H1 (cell line): ENCODE results near the gene EXOC2. TPM values are rescaled to one million over a fixed set of nuclear protein-coding genes. Genes with fewer than 3 reads are reported as not detected.

Experiments
- ASH2L ChIP-seq: fragments of 200-600, 300-600 bp; sonication (generic); IDR thresholded peaks from one replicate; pipeline ENCODE4 v1.7.1; 2017; ENCODE audit warnings: low read length
- BACH1 ChIP-seq: IDR thresholded peaks from 2 replicates; pipeline ENCODE4 v1.6.1; 2012; ENCODE audit warnings: low read length, improper control_type of control experiment
- BCL11A ChIP-seq, 2 experiments: IDR thresholded peaks; one replicate each; pipeline ENCODE4 v1.6.1; 2011; ENCODE audit warnings: low read depth in 2 of 2, low read length in 2 of 2, mild to moderate bottlenecking in 2 of 2
- CHD2 ChIP-seq: IDR thresholded peaks from 2 replicates; pipeline ENCODE4 v1.6.1; 2012; ENCODE audit warnings: low read length, improper control_type of control experiment
- JUN ChIP-seq: IDR thresholded peaks from 2 replicates; pipeline ENCODE4 v1.6.1; 2011; ENCODE audit warnings: low read depth, mild to moderate bottlenecking, improper control_type of control experiment, low read length
- JUND ChIP-seq: IDR thresholded peaks from 2 replicates; pipeline ENCODE4 v1.6.1; 2011; ENCODE audit warnings: mild to moderate bottlenecking, improper control_type of control experiment, low read length
- PHF8 ChIP-seq: fragments of 200-600 bp; sonication (generic); conservative IDR thresholded peaks from 2 replicates; pipeline ENCODE4 v1.7.1; 2012; ENCODE audit warnings: low read depth, mild to moderate bottlenecking, inconsistent platforms, low read length, moderate library complexity
- RAD21 ChIP-seq, 2 experiments: IDR thresholded peaks in 1 of 2; conservative IDR thresholded peaks in 1 of 2; 2 replicates each; pipeline ENCODE4 v1.6.1; 2011; ENCODE audit warnings: low read depth in 2 of 2, low read length in 2 of 2, improper control_type of control experiment in 1 of 2, inconsistent platforms in 1 of 2, mild to moderate bottlenecking in 1 of 2, moderate library complexity in 1 of 2
- RXRA ChIP-seq: IDR thresholded peaks from 2 replicates; pipeline ENCODE4 v1.6.1; 2011; ENCODE audit warnings: low read depth, mild to moderate bottlenecking, low read length, moderate library complexity; ENCODE audit not compliant: insufficient read depth
- TEAD4 ChIP-seq: IDR thresholded peaks from 2 replicates; pipeline ENCODE4 v1.6.1; 2012; ENCODE audit warnings: low read depth, low read length, inconsistent platforms, mixed read lengths
- polyA plus RNA-seq, 7 experiments: library from polyadenylated mRNA; depleted of rRNA in 3 of 7; stranded (reverse) in 5 of 7; unstranded in 2 of 7; fragments of >200 nt in 5 of 7; fragments of 200-250 nt in 2 of 7; gene quantifications; 1 replicate in 5 of 7; 2 replicates in 1 of 7; 4 replicates in 1 of 7; pipeline versions ENCODE4 v1.2.1 to v1.2.3, GENCODE V29; 2011 to 2013; ENCODE audit warnings: missing spikeins in 2 of 7, mixed read lengths in 2 of 7
- total RNA-seq: library from RNA; stranded (reverse); fragmentation: NEBNext Ultra II Directional; extraction: Animal tissue kit (Norgen Biotek cat#: 25700); gene quantifications from 2 replicates; pipeline ENCODE4 v1.2.1, GENCODE V29; 2021
- TF ChIP-seq, protein P1 (sequence below), 3 experiments: IDR thresholded peaks; 1 replicate in 2 of 3; 2 replicates in 1 of 3; pipeline versions ENCODE4 v1.5.1 to v1.6.1; 2011; ENCODE audit warnings: low read length in 3 of 3, mild to moderate bottlenecking in 3 of 3, inconsistent platforms in 2 of 3, low read depth in 1 of 3, moderate library complexity in 1 of 3; ENCODE audit not compliant: insufficient read depth in 1 of 3; ENCODE audit errors: control extremely low read depth in 1 of 3

EXOC2 gene
- total and polyA plus RNA-seq, 2 of the 8 experiments (the other 6 are each of a cell fraction or from before 2014, with no cell fraction given) = 25.5 to 44.4 TPM

DNA sequence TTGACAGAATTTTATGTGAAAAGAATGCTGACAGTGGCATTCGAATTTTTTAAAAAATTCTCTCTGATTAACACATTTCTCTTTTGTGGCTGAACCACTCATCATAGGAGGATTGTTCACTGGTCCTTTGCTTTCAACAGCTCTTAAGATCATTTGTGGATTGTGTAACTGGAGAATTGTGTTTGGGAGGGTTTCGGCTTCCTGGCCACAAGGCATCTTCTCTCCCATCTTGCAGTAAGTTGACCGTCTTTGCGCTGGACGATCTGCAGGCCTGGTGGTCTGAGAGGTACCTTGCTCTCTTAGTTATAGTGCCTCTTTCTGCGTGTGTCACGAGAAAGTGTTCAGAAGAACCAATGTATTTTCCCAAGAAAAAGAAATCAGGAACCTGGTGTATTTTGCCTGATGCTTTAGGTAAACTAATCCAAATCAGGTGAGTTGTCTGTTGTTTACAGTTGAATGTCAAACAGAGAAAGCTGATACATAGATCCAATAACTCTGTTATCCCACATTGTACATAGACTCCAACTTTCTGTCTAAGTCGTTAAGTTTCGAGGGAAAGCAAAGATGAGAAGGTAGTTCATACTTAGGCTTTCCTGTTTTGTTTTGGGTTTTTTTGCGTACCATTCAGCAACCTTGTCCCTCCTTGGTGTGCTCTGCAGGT is 14.8 kb upstream of the EXOC2 start (continued):
- TF ChIP-seq RAD21 (IDR thresholded peaks at IDR 0.05 in 1 of 2, conservative IDR thresholded peaks at IDR 0.05 in 1 of 2; ENCODE audit: low read depth in 2 of 2, low read length in 2 of 2) (no peak), PHF8 (no peak), JUN (no peak), ASH2L (no peak), TEAD4 (no peak), BACH1 (no peak), CHD2 (no peak), BCL11A (IDR thresholded peaks at IDR 0.05; ENCODE audit: low read depth in 2 of 2, low read length in 2 of 2) (no peak), RXRA (no peak), JUND (no peak)
- TF ChIP-seq, protein P1, sequence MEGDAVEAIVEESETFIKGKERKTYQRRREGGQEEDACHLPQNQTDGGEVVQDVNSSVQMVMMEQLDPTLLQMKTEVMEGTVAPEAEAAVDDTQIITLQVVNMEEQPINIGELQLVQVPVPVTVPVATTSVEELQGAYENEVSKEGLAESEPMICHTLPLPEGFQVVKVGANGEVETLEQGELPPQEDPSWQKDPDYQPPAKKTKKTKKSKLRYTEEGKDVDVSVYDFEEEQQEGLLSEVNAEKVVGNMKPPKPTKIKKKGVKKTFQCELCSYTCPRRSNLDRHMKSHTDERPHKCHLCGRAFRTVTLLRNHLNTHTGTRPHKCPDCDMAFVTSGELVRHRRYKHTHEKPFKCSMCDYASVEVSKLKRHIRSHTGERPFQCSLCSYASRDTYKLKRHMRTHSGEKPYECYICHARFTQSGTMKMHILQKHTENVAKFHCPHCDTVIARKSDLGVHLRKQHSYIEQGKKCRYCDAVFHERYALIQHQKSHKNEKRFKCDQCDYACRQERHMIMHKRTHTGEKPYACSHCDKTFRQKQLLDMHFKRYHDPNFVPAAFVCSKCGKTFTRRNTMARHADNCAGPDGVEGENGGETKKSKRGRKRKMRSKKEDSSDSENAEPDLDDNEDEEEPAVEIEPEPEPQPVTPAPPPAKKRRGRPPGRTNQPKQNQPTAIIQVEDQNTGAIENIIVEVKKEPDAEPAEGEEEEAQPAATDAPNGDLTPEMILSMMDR (IDR thresholded peaks at IDR 0.05; ENCODE audit: control extremely low read depth in 1 of 3, insufficient read depth in 1 of 3, low read depth in 1 of 3, low read length in 3 of 3) = no peak
